NOMO-1 treated with dmso at 0.1 percent for 144 hours (cell line): Measurements from ENCODE around the gene MYOG.
A peak's percentile ranks its signal among the peaks of the same experiment; 100 is the strongest.

Experiments used
- DNase-seq: peaks from one replicate; lab custom pipeline; 2025; ENCODE audit not compliant: unreplicated experiment; lab: John Stamatoyannopoulos, UW

Gene MYOG

DNA sequence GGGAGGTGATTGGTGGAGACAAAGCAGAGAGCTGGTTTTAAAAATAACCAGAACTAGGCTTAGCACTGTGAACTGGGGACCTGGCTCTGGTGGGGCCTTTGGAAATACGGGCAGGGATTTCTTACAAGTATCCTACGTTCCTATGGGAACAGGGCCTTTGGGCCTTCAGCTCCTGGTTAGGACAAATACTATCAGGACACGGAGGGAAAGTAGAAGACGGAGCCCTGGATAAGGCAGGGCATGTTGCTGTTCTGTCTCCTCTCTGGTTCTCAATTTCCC, 5.3 kb upstream of the MYOG start:
- DNase-seq, result no peak

DNA sequence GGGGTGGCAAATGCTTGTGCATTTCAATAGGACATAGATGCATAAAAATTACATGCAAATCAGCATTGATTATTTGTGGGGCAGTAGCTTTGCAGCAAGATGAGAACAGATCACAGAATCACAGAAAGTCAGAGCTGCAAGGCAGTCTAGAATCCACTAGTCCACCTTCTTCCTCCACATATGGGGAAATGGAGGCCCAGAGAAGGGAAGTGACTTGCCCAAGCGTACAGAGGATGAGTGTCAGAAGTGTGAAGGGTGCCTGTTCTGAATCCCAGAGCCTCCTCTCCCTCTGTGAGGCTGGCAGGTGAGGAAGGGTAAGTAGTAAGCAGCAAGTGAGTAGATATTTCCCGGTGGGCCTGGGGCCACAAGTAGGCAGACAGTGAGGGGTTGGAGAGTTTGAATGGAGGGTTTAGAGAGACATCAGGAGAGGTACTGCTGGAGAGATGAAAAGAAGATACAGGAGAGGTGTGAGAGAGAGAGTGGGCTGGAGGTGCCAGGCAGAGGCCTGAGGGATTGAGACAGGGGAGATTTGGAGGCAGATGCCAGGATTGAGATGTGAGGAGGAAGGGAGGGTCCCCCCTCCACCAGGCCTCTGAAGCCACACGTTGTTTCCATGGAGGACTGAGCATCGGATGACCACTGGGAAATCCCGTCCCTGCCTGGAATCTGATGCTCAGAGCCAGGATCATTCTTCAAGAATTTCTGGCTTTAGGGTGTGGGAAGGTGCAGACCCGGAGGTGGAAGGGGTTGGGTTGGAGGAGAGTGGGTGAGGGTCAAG, 4.8 kb upstream of the MYOG start:
- DNase-seq, result no peak

DNA sequence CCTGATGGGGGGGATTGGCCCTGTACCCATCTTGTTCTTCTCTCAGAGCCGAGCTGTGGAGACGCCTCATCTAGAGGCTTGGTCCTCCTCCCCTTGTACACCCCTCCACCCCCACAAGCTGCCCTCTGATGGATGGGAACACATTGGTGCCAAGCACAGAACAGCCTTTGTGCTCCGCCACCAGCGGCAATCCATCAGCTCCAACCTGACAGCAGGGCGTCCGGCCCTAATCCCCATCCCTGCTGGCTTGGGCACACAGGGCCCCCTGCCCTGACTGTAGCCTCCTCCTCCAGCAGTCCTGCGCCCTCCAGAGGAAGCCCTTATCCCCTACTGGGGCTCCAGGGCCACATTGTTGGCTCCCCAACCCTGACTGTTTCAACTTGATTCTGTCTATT, 3.8 kb upstream of the MYOG start:
- DNase-seq, result no peak

DNA sequence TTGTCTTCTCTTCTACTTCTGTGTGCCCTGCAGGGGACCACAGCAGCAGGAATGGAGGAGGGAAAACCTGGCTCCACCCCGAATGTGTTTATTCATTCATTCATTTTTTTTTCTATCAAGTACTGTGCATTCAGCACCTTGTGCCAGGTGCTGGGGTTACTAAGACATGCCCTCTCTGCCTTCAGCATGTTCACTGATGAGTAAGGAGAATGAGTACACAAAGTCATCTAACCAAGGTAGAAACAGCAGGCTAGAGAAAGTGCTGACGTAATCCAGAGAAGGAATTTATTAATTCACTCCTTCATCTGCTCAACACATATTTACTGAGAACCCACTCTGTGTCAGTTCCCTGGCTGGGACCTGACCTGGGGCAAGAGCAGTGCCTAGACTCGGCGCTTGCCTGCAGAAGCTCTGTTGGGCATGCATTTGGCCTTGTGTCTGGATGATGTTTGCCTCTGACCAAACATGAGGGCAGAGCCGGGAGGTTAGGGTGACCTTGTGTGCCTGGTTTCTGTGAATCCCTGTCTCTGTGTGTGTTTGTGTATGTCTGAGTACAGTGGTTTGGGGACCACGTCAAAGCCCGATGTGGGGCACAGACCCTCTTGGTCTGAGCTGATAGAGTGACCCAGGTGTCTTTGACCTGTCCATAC, 3.3 kb upstream of the MYOG start:
- no peak for DNase-seq

DNA sequence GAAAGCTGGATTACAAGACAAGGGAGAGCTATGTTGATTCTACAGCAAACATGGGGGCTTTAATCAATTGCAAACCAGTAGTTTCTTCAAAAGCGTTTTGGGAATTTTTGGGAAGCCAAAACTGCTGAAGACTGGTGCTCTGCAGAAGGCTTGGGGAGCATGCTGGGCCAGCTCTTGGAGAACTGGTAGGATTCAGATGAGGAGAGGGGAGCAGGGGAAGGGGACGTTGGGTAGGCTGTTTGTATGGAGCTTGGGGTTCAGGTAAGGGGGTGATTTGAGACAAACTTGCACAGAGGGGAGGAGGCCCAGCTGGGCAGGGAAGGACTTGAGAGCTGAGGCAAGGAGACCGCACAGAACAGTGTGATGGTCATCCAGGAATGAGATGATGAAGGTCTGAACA, 2.6 kb upstream of the MYOG start:
- no peak for DNase-seq

DNA sequence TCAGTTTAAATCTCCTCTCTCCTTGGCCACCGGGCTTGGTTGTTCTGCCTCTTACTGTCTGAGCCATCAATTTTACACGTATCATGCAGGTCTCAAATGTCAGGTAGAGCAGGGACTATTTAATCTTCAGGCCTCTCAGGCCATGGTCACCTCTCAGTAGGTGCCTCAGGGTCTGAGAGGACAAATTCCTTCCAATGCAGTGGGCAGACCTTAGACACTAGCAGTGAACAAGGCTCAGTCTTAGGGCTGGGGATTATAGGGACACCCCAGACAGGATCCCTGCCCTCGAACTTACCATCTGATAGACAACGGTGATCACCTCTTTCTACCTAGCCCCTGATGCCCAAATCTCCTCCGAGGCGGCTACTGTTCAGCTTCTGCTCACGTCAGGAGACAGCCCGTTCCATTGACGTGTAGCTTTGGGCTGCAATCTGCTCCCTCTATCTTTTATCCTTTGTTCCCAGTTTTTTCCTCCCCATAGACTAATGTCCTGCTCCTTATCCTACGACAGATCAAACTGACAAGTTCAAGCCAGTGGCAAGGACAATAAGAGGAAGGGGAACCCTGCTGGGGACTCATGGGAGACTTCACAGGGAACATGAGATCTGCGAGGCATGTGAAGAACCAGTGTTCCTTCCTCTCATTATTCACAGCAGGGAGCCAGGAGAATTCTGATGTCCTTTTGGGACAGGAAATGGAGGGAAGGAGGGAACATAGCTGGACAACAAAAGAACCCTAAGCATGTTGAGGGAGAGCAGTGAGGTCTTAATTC, 1.4 kb upstream of the MYOG start:
- DNase-seq, result no peak

DNA sequence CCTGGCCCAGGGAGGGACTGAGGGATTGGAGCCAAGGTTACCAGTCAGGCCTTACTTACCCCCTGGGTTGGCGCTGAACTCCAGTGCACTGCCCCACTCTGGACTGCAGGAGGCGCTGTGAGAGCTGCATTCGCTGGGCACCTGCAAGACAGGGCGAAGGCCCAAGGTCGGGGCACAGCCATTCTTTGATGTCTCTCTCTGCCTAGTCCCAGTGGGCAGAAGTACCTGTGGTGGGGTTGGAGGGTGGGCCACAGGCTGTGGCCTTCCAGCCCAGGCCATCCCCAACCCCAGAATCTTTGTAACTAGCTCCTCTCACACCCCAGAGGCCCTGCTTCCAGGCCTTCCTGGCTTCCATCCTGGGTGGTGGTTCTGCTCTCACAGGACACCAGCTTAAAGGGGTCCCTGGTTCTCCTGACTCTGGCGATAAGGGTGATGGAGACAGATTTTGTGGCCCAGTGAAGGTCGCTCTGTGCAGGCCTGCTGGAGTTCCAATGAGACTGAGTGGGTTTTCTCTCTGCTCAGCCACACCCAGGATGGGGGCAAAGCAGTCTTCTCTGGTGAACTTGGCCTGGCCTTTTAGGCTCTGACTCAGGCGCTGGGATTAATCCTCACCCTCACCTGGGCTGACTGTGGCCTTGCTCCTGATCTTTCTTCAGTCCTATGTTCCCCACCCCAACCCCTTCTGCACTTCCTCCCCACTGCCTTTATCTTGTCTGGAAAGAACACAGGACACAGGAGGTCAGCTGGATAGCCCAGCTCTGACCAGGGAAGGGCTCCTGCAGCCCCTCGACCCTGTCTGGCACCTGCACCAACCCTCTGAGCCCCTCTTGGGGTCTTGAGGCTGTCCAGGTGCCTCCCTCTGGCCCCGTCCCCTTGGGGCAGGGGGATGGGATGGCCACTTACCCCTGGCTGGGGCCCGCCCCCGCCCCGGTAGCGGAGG, 954 bp downstream of the MYOG start:
- DNase-seq, result no peak

DNA sequence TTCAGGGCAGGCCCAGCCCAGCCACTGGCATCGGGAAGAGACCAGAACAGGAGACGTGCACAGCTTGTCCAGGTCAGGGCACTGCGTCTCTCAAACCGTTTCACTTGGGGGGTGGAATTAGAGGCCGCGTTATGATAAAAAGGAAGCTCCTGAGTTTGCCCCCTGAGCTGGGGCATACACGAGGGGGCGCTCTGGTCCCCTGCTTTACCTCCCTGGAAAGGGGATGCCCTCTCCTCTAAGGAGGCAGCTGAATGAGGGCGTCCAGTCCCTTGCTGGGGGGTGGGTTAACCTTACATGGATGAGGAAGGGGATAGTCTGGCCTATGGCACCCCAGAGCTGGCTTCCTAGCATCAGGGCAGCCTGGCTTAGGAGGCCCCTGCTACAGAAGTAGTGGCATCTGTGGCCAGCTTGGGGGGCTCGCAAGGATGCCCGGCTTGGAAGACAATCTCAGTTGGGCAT, 2.3 kb downstream of the MYOG start:
- DNase-seq, result no peak

DNA sequence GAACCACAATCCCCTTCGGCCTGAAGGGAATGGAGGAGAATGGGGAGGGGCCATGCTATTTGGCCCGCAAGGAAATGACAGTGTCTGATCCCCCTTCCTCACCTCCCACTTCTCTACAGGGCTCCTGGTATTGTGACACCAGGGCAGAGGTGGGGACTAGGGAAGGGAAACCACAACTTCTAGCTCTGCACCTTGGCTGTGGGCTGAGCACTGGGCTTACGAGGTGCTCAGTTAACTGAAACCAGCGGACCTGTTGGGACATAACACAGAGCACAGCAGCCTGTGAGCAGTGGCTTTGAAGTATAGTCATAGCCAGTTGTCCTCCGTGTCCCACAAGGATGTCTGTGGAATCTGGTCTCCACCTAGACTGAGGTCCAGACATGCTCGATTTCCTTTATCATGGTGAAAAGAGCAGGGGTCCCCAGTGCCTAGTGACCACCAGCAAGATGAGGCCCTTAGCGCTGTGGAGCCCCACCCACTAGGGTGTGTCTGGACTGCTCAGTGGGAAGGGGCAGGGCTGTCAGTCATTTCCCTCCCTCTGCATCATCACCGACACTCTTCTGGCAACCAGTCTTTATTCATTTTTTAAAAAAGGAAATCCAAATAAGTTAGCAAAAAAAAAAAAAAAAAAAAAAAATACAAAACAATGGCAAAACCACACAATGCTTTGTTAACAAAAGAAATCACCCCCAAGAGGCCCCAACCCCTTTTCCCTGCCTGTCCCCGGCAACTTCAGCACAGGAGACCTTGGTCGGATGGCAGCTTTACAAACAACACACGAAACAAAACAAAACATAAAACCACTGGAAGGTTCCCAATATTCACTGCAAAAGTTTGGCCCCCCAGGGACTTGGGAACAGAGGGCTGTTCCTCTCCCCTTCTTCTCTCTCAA, 3.0 kb downstream of the MYOG start:
- DNase-seq, result no peak

DNA sequence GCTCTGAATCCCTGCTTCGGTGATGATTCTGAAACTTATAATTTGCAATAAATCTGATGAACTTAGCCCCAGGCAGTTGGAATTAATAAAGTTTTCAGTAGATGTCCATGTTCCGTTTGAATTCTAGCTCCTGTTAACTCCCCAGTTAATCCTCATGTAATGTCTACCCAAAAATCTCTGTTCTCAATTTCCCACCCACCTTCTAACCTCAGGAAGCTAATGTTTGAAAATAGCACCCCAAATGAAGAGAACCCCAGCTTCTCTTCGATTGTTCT, 3.6 kb downstream of the MYOG start:
- no peak for DNase-seq

DNA sequence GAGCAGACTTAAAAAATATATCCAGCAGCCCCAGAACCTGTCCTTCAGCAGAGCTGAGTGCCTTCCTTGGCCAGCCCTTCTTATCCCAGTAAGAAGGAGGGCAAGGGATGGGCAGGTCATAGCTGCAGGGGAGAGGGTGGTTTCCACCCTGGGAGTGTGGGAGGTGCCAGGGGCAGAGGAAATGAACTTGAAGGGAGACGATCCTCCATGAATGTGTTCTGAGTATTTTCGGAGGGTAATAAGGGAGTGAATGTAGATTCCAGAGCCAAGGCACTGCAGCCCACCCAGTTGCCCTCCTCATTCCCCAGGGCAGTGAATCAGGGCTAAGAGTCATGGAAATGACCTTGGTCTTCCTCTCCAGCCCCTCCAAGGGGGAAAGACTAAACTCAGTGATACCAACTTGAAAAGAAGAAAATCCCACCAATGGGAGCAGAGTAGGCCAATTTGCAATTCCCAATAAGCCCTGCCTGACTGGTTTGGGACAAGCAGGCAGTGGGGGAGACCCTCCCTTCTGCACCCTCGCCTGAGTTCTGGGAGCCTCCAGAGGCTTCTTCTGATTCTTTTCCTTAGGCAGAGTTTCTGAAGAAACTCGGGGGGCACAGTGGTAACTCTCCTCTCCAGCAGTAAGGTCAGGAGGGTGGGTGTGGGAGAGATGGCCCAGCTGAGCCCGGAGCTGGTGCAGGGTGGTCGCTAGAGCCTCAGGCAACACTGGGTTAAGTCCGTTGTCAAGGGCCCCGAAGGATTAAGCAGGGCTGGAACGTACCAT, 4.2 kb downstream of the MYOG start:
- DNase-seq, result no peak

DNA sequence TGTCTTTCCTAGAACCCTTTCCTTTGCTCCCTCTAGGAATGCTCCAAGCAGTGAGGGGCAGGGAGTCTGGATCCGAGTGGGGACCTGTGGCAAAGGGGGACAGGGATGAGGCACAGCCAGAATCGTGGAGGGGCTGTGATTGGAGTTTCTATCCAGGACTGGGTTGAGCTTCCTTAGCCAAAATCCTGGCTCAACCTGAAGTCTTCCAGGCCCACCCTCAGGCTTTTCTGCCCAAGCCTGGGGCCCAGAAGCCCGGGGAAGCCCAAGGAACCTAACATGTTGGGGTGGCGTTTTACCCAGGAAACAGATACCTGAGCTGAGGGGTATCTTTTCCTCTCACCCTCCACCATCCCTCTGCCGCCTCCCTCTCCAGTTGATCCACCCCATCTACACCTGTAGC, 5.4 kb downstream of the MYOG start:
- DNase-seq, result no peak

DNA sequence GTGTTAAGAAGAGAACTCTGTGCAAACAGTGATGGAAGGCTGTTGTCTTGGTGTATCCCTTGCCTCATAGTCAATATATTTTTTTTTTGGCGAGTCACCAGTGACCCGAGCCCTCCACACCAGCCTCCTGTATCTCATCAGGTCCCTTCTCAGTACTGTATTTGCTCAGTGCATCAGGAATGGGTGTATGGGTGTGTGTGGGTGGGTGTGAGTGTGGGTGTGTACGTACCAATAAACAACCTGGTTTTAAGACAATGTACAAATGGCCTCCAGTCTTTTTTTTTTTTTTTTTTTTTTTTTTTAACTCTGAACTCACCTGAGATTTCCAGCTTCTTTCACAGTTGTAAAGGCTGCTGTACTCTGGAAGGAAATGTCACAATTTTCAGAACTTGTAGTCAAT, 7.3 kb downstream of the MYOG start:
- no peak for DNase-seq

DNA sequence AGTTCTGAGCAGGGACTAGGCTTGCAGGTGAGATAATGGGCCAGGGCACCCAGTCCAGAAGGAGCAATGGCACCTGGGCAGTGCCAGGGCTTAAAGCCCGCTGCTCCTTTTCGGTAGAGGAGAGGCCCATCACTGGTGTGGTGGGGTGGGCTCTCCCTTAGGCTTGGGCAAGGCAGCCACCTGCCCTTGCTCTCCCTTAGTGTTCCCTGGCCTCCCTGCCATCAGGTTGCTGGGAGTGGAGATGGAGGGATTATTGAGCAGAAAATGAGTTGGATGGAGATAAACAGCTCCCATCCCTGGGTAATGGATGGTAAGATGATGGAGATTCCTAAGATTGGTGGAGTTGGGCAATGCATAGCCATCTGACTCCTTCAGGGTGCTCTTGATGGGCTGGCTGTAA, 7.9 kb downstream of the MYOG start:
- DNase-seq, result no peak

DNA sequence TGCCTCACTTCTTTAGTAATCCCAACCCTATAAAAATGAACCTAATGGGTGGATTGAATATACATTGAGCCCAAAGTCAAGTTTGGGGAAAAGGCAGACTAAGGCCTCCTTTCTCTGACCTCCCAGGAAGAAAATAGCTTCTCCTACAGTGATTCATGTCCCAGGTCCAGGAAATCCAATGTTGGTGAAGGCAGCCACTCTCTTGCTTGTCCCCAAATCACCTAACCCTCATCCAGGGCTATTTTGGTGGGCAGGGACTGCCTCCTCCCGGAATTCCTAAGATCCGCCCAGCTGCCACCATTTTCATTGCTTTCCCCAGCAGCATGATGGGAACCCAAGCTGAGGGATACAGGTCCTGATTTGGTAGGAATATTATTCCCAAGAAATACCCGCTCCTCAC, 8.4 kb downstream of the MYOG start:
- DNase-seq, result no peak

DNA sequence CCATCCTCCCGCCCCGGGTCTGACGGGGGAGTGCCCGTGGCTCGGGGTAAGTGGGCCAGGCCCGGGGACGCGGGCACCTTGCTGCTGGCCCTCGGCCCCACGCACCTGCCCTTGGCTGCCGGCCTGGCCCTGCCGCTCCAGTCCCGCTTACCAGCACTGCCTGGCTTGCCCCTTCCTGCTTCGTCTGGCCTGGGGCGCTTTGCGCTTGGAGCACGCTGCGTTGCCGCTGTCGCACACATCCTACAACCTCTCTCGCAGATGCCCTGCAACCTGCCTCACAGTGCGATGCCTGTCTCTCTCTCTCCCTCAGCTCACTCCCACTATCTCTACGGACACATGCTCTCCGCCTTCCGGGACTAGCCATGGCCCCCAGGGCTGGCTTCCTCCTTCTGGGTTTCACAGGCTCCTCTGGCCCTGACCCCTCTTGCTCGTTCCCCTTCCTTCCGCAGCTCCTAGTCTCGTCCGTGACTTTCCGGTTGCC, 9.7 kb downstream of the MYOG start:
- peak; percentile 57 for DNase-seq

DNA sequence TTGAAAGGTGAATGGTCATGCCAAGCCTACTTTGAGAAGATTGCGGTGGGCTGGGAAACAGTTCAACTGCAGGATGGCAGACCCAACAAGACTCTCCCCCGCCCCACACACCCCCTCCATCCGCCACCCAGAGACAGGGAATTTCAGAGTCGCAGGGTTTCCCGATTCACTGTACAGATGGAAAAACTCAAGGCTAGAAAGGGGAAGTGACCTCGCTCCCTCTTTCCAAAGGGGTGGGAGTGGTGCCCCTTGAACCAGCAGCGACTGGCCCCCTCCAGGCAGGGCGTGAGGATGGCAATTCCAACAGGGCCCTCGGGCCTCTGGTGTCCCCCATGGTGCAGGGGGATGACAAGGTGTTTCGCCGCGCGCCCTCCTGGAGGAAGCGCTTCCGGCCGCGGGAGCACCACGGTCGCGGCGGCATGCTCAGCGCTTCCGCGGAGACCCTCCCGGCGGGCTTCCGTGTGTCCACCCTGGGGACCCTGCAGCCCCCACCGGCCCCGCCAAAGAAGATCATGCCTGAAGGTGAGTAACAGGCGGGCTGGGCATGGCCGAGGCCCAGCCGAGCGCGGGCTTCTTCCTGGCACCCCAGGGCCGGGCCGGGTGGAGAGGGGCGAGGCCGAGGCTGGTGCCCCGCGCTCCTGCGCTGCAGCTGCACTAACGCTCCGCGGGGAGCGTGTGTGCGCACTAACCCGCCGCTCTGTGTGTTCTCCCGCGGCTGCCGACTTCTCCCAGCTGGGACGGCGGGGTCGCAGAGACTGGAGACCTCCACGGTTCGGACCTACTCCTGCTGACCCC, 10.4 kb downstream of the MYOG start:
- no peak for DNase-seq

DNA sequence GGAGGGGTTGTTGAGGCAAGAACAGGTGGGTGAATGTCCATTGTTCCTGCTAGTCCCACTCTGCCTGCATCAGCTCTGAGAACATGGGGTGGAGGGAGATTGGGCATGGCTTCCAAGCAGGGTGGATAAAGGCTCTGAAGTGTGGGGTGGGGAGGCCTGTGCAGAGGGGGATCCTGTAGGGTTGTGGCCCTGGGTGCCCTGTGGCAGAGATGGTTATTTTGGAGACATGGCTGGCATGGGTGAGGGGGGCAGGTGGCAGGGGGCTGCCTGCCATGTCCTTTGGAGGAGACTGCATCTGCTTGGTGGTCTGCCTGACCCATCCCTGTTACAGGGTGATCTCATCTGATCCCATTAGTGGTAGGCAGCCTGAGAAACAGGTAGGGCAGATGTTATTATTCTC, 11.2 kb downstream of the MYOG start:
- DNase-seq, result no peak

DNA sequence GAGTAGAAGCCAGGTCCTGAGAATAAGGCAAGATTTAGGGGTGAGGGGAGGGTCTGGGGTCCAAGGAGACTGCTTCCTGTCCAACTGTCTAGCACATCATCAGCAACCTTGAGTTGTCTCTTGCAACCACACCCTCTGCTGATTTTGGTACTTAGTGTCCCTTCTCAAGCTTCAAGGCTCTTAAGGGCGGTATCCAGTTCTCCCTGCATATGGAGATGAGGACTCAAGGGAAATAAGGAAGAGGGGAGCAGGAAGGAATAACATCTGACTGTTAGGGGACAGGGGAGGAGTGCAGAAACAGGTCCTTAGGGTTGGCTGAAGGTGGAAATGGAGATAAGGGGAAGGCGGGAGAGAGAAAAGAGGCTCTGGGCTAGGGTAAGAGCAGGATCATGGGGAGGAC, 12.3 kb downstream of the MYOG start:
- no peak for DNase-seq
